ENCODE measurements around the gene CHMP2B. TPM values are rescaled to one million over a fixed set of nuclear protein-coding genes. Genes with fewer than 3 reads are reported as not detected.

Gene CHMP2B

Small RNAs within 50 kb of the gene (small RNA-seq; reads per million reads assigned to genes)
- gene MIR4795 = not detected

All from skeletal muscle satellite cell (primary cell).